ENCODE data around the gene ZNF10.

ZNF10 gene

GRCh38 chr12:133202493-133203343, 72.3 kb downstream of the ZNF10 start:
- DNase-seq = no peak

GRCh38 chr12:133203344-133204263, 73.2 kb downstream of the ZNF10 start:
- no peak for DNase-seq

GRCh38 chr12:133204264-133204603, 73.8 kb downstream of the ZNF10 start:
- no peak for DNase-seq

- no peak for DNase-seq
These were observed 76.0 kb downstream of the ZNF10 start for GRCh38 chr12:133206390-133206789.

Measured in NCI-H526 treated with DMSO at 0.1 percent for 48 hours (cell line).